Cardiac fibroblast (primary cell): ENCODE measurements around the gene AAR2.

ENCODE experiments used
- DNase-seq, 2 donors: peaks; one replicate each; pipeline versions ENCODE4 v3.0.0 to v3.0.0-alpha.2; 2010; ENCODE audit warnings: low read depth in 2 of 2
- H3K4me3 ChIP-seq, 2 donors: replicated peaks in 1 of 2; 1 replicate in 1 of 2; 2 replicates in 1 of 2; pipeline ENCODE4 v1.5.1; 2011; ENCODE audit warnings: low read depth in 2 of 2, low read length in 2 of 2, mild to moderate bottlenecking in 2 of 2, moderate library complexity in 1 of 2
- CTCF ChIP-seq: IDR thresholded peaks from one replicate; pipeline ENCODE4 v1.5.1; 2011; ENCODE audit warnings: low read depth, mild to moderate bottlenecking, low read length, inconsistent platforms

AAR2 gene

GRCh38 chr20:36281785-36282380 lies 45.6 kb downstream of the AAR2 start:
- no peak for DNase-seq
- H3K4me3 ChIP-seq, result no peak overlapping the region
- no peak for TF ChIP-seq CTCF

- no peak overlapping the region for H3K4me3 ChIP-seq
- no peak for TF ChIP-seq CTCF
- DNase-seq, result no peak
Observed at GRCh38 chr20:36284751-36285150, 48.5 kb downstream of the AAR2 start.

- no peak overlapping the region for H3K4me3 ChIP-seq
- no peak for TF ChIP-seq CTCF
Observed at GRCh38 chr20:36285746-36286447, 49.6 kb downstream of the AAR2 start.

GRCh38 chr20:36297656-36298055 lies 61.4 kb downstream of the AAR2 start:
- DNase-seq, result no peak
- no peak for TF ChIP-seq CTCF
- H3K4me3 ChIP-seq, result no peak overlapping the region

More at GRCh38 chr20:36285746-36286447, 49.6 kb downstream of the AAR2 start:
- no peak for DNase-seq

GRCh38 chr20:36298061-36298460 lies 61.8 kb downstream of the AAR2 start:
- DNase-seq, result no peak
- TF ChIP-seq CTCF, result no peak
- H3K4me3 ChIP-seq, result no peak overlapping the region

- H3K4me3 ChIP-seq, result no peak overlapping the region
- no peak for TF ChIP-seq CTCF
- no peak for DNase-seq
Observed at GRCh38 chr20:36298795-36299339, 62.6 kb downstream of the AAR2 start.
